SK-N-SH (cell line): Measurements from ENCODE around the gene LTBR. TPM values are rescaled to one million over a fixed set of nuclear protein-coding genes. Genes with fewer than 3 reads are reported as not detected.

ENCODE experiments used
- CTCF ChIA-PET: fragments of 300-600, 350-600 bp; formaldehyde crosslinking; extraction: SDS; loops from one replicate; lab custom pipeline; 2021; lab: Yijun Ruan, JAX
- POLR2A ChIA-PET: fragments of 350-600 bp; sonication (Branson Sonifier 250); formaldehyde crosslinking; extraction: SDS; loops from one replicate; lab custom pipeline; 2020; ENCODE audit warnings: antibody characterized with exemption, inconsistent platforms; lab: Yijun Ruan, JAX
- DNase-seq: peaks from one replicate; pipeline ENCODE4 v3.0.0; 2012
- H2AFZ ChIP-seq: fragments of 200-600 bp; sonication (generic); 2 replicates; pipeline ENCODE4 v1.8.1; 2016; ENCODE audit warnings: antibody characterized with exemption, mild to moderate bottlenecking, low read depth
- H3F3A ChIP-seq: fragments of 200-600 bp; sonication (generic); replicated peaks from 2 replicates; pipeline ENCODE3; 2016; ENCODE audit warnings: antibody characterized with exemption, mild to moderate bottlenecking; ENCODE audit not compliant: insufficient read depth
- H3K27ac ChIP-seq, 2 experiments: fragments of 200-500 bp in 1 of 2; fragments of 200-600 bp in 1 of 2; sonication (Bioruptor generic) in 1 of 2; sonication (generic), shearing (Covaris generic) in 1 of 2; 2 replicates each; pipeline versions ENCODE4 v1.5.1 to v1.6.1; 2014 to 2016; ENCODE audit warnings: low read depth in 2 of 2, inconsistent platforms in 1 of 2, low read length in 1 of 2, mild to moderate bottlenecking in 1 of 2, mixed read lengths in 1 of 2
- H3K27me3 ChIP-seq: fragments of 200-600 bp; sonication (generic), shearing (Covaris generic); 2 replicates; pipeline ENCODE4 v1.6.1; 2016; ENCODE audit warnings: mixed run types; ENCODE audit not compliant: insufficient read depth
- H3K36me3 ChIP-seq, 2 experiments: fragments of 200-500 bp in 1 of 2; fragments of 200-600 bp in 1 of 2; sonication (Bioruptor generic) in 1 of 2; sonication (generic) in 1 of 2; replicated peaks in 1 of 2; 2 replicates each; pipeline versions ENCODE3 to v1.5.1; 2014 to 2016; ENCODE audit warnings: low read length in 1 of 2, mild to moderate bottlenecking in 1 of 2; ENCODE audit not compliant: insufficient read depth in 2 of 2, control insufficient read depth in 1 of 2
- H3K4me1 ChIP-seq, 2 experiments: fragments of 200-500 bp in 1 of 2; fragments of 200-600 bp in 1 of 2; sonication (Bioruptor generic) in 1 of 2; sonication (generic), shearing (Covaris generic) in 1 of 2; 2 replicates each; pipeline versions ENCODE4 v1.5.1 to v1.6.1; 2014 to 2016; ENCODE audit warnings: low read depth in 1 of 2, low read length in 1 of 2, mixed run types in 1 of 2; ENCODE audit not compliant: insufficient read depth in 2 of 2, control insufficient read depth in 1 of 2
- H3K4me2 ChIP-seq: fragments of 200-600 bp; sonication (generic), shearing (Covaris generic); 2 replicates; pipeline ENCODE4 v1.6.1; 2017; ENCODE audit warnings: mixed run types
- H3K4me3 ChIP-seq, 2 experiments: fragments of 200-500 bp in 1 of 2; fragments of 200-600 bp in 1 of 2; sonication (Bioruptor generic) in 1 of 2; sonication (generic), shearing (Covaris generic) in 1 of 2; 2 replicates each; pipeline versions ENCODE4 v1.5.1 to v1.8.1; 2014 to 2016; ENCODE audit warnings: low read depth in 2 of 2, inconsistent platforms in 1 of 2, low read length in 1 of 2, mild to moderate bottlenecking in 1 of 2, mixed read lengths in 1 of 2, moderate library complexity in 1 of 2
- H3K79me2 ChIP-seq: fragments of 200-600 bp; sonication (generic); 2 replicates; pipeline ENCODE4 v1.8.1; 2017; ENCODE audit warnings: mild to moderate bottlenecking; ENCODE audit not compliant: insufficient read depth
- H3K9ac ChIP-seq: fragments of 200-600 bp; sonication (generic); 2 replicates; pipeline ENCODE4 v1.6.1; 2017; ENCODE audit warnings: mixed run types
- H3K9me2 ChIP-seq: fragments of 200-600 bp; sonication (generic); 2 replicates; pipeline ENCODE4 v1.6.1; 2017; ENCODE audit warnings: mixed run types
- H3K9me3 ChIP-seq: fragments of 200-600 bp; sonication (generic); 2 replicates; pipeline ENCODE4 v1.6.1; 2017; ENCODE audit warnings: mixed run types, mild to moderate bottlenecking, moderate library complexity
- H4K20me1 ChIP-seq: fragments of 200-600 bp; sonication (generic); 2 replicates; pipeline ENCODE4 v1.6.1; 2017; ENCODE audit warnings: mild to moderate bottlenecking, mixed run types; ENCODE audit not compliant: insufficient read depth
- ELF1 ChIP-seq: IDR thresholded peaks from 2 replicates; pipeline ENCODE4 v1.4.0; 2012
- EZH2phosphoT487 ChIP-seq: fragments of 200-600 bp; sonication (generic); IDR thresholded peaks from 2 replicates; pipeline ENCODE4 v1.6.1; 2017; ENCODE audit warnings: low read depth, mixed run types, mild to moderate bottlenecking, antibody characterized with exemption, moderate library complexity, borderline replicate concordance
- FOSL2 ChIP-seq: IDR thresholded peaks from 2 replicates; pipeline ENCODE4 v1.4.0; 2012; ENCODE audit warnings: low read depth, mild to moderate bottlenecking, moderate library complexity, borderline replicate concordance
- FOXJ3 ChIP-seq: sonication (generic); formaldehyde crosslinking; IDR thresholded peaks from 2 replicates; pipeline ENCODE4 v1.5.1; 2020; ENCODE audit warnings: mild to moderate bottlenecking, missing genetic modification reagents
- GABPA ChIP-seq: IDR thresholded peaks from 2 replicates; pipeline ENCODE4 v1.4.0; 2012; ENCODE audit warnings: low read depth, mild to moderate bottlenecking
- GATA2 ChIP-seq: sonication (generic); formaldehyde crosslinking; IDR thresholded peaks from 2 replicates; pipeline ENCODE4 v1.5.0; 2020; ENCODE audit warnings: mild to moderate bottlenecking, missing genetic modification reagents
- MXI1 ChIP-seq: IDR thresholded peaks from 2 replicates; pipeline ENCODE4 v1.6.1; 2012; ENCODE audit warnings: mild to moderate bottlenecking, low read depth, low read length, improper control_type of control experiment
- POLR2AphosphoS5 ChIP-seq: IDR thresholded peaks from 2 replicates; pipeline ENCODE4 v1.6.1; 2012; ENCODE audit warnings: low read depth, low read length
- RAD21 ChIP-seq: IDR thresholded peaks from 2 replicates; pipeline ENCODE4 v1.6.1; 2012; ENCODE audit warnings: mild to moderate bottlenecking, low read length
- RCOR1 ChIP-seq: fragments of 150-350 bp; IDR thresholded peaks from 2 replicates; pipeline ENCODE4 v1.6.1; 2017; ENCODE audit warnings: antibody characterized with exemption, low read length
- SMC3 ChIP-seq: IDR thresholded peaks from 2 replicates; pipeline ENCODE4 v1.6.1; 2012; ENCODE audit warnings: low read depth, low read length, improper control_type of control experiment
- TAF1 ChIP-seq: IDR thresholded peaks from 2 replicates; pipeline ENCODE4 v1.6.1; 2012; ENCODE audit warnings: low read depth, mild to moderate bottlenecking, low read length, moderate library complexity, borderline replicate concordance
- YY1 ChIP-seq: IDR thresholded peaks from 2 replicates; pipeline ENCODE4 v1.4.0; 2012; ENCODE audit warnings: low read depth, mild to moderate bottlenecking
- WGBS: methylation state at CpG from one replicate; pipeline ENCODE4 v1.1.6; 2017; ENCODE audit warnings: low lambda C conversion rate; 5-methylcytosine and 5-hydroxymethylcytosine counted together
- polyA plus RNA-seq, 3 experiments: library from polyadenylated mRNA; depleted of rRNA; stranded (reverse); fragments of >200 nt; gene quantifications; 2 replicates each; pipeline ENCODE4 v1.2.3, GENCODE V29; 2012
- TF ChIP-seq, protein P1 (sequence below): fragments of 200-600 bp; sonication (generic); IDR thresholded peaks from 2 replicates; pipeline ENCODE4 v1.6.1; 2017; ENCODE audit warnings: antibody characterized with exemption, mild to moderate bottlenecking, moderate library complexity
- TF ChIP-seq, protein P2 (sequence below): IDR thresholded peaks from 2 replicates; pipeline ENCODE4; 2012
- TF ChIP-seq, protein P3 (sequence below): IDR thresholded peaks from 2 replicates; pipeline ENCODE4 v1.4.0; 2012; ENCODE audit warnings: low read depth
- TF ChIP-seq, protein P4 (sequence below): IDR thresholded peaks from 2 replicates; pipeline ENCODE4 v1.6.1; 2012; ENCODE audit warnings: mild to moderate bottlenecking, low read depth, low read length, moderate library complexity
- TF ChIP-seq, protein P5 (sequence below): fragments of 150-350 bp; IDR thresholded peaks from 2 replicates; pipeline ENCODE4 v1.6.1; 2017; ENCODE audit warnings: antibody characterized with exemption, low read length, low read depth, borderline replicate concordance

The LTBR gene
- polyA plus RNA-seq, 1 of the 3 experiments (the other 2 are of a cell fraction) = 0.12 TPM

DNA sequence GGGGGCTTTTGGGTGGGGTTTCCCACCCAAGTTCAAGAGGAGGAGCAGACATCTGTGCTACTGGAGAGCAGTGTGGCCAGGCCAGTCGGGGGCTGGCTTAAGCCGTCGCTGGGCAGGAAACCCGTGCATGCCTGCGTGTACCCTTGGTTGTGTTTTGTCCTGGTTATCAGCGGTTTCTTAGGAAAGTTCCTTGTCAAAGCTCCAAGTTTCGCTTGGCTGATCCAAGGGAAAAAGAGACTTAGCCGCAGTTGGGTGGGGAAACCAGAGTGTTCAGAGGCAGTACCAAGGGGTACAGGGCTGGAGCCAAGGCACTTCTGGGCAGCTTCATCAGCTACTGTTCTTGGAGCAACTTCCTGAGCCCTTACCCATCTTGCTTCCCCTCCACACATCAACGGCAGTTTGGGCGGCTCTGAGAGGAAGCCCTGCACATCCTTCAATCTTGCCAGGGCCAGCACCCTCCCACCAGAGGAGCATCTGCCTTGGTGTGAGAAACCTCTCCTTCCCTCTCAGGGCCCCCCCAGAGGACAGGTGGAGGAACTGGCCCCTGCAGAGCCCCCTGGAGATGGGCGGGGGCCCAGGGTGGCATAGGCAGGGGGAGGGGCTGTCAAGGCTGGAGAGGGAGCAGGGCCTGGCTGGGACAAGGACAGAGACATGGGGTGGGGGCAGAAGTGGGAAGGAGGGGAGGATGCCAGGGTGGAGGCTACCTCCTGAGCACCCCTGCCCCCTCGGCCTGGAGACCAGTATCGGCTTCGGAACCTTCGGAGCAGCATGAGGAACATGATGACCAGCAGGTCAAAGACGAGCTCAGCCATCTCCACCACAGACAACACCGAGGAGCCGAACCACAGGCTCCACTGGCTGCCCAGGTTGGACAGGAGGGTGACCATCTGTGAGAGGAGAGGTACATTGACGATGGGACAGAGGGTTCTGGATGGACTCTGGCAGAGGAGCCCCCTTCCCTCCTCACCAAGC lies 36.3 kb upstream of the LTBR start:
- no peaks in the 10 kb centered on the region for H3K27me3 ChIP-seq
- POLR2A ChIA-PET = no interaction called here
- no peaks in the 10 kb centered on the region for H3F3A ChIP-seq
- CTCF ChIA-PET = no interaction called here
- TF ChIP-seq MXI1 (no peak), FOXJ3 (CRISPR knock-in tag) (no peak), ELF1 (no peak), GABPA (no peak), RCOR1 (no peak), EZH2phosphoT487 (no peak), GATA2 (no peak), RAD21 (no peak), FOSL2 (no peak), YY1 (no peak), POLR2AphosphoS5 (no peak), SMC3 (no peak), TAF1 (no peak)
- TF ChIP-seq, protein P1, sequence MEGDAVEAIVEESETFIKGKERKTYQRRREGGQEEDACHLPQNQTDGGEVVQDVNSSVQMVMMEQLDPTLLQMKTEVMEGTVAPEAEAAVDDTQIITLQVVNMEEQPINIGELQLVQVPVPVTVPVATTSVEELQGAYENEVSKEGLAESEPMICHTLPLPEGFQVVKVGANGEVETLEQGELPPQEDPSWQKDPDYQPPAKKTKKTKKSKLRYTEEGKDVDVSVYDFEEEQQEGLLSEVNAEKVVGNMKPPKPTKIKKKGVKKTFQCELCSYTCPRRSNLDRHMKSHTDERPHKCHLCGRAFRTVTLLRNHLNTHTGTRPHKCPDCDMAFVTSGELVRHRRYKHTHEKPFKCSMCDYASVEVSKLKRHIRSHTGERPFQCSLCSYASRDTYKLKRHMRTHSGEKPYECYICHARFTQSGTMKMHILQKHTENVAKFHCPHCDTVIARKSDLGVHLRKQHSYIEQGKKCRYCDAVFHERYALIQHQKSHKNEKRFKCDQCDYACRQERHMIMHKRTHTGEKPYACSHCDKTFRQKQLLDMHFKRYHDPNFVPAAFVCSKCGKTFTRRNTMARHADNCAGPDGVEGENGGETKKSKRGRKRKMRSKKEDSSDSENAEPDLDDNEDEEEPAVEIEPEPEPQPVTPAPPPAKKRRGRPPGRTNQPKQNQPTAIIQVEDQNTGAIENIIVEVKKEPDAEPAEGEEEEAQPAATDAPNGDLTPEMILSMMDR = no peak
- TF ChIP-seq, protein P2, sequence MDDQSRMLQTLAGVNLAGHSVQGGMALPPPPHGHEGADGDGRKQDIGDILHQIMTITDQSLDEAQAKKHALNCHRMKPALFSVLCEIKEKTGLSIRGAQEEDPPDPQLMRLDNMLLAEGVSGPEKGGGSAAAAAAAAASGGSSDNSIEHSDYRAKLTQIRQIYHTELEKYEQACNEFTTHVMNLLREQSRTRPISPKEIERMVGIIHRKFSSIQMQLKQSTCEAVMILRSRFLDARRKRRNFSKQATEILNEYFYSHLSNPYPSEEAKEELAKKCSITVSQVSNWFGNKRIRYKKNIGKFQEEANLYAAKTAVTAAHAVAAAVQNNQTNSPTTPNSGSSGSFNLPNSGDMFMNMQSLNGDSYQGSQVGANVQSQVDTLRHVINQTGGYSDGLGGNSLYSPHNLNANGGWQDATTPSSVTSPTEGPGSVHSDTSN = no peak
- TF ChIP-seq, protein P3, sequence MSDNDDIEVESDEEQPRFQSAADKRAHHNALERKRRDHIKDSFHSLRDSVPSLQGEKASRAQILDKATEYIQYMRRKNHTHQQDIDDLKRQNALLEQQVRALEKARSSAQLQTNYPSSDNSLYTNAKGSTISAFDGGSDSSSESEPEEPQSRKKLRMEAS = no peak
- TF ChIP-seq, protein P4, sequence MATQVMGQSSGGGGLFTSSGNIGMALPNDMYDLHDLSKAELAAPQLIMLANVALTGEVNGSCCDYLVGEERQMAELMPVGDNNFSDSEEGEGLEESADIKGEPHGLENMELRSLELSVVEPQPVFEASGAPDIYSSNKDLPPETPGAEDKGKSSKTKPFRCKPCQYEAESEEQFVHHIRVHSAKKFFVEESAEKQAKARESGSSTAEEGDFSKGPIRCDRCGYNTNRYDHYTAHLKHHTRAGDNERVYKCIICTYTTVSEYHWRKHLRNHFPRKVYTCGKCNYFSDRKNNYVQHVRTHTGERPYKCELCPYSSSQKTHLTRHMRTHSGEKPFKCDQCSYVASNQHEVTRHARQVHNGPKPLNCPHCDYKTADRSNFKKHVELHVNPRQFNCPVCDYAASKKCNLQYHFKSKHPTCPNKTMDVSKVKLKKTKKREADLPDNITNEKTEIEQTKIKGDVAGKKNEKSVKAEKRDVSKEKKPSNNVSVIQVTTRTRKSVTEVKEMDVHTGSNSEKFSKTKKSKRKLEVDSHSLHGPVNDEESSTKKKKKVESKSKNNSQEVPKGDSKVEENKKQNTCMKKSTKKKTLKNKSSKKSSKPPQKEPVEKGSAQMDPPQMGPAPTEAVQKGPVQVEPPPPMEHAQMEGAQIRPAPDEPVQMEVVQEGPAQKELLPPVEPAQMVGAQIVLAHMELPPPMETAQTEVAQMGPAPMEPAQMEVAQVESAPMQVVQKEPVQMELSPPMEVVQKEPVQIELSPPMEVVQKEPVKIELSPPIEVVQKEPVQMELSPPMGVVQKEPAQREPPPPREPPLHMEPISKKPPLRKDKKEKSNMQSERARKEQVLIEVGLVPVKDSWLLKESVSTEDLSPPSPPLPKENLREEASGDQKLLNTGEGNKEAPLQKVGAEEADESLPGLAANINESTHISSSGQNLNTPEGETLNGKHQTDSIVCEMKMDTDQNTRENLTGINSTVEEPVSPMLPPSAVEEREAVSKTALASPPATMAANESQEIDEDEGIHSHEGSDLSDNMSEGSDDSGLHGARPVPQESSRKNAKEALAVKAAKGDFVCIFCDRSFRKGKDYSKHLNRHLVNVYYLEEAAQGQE = no peak
- TF ChIP-seq, protein P5, sequence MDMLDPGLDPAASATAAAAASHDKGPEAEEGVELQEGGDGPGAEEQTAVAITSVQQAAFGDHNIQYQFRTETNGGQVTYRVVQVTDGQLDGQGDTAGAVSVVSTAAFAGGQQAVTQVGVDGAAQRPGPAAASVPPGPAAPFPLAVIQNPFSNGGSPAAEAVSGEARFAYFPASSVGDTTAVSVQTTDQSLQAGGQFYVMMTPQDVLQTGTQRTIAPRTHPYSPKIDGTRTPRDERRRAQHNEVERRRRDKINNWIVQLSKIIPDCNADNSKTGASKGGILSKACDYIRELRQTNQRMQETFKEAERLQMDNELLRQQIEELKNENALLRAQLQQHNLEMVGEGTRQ = no peak
- DNase-seq = no peak
- no peak overlapping the region for H3K9ac ChIP-seq
- H3K4me1 ChIP-seq = peaks cover 2 to 9% of the 10 kb centered on the region in 2 experiments; a peak in 3 of 4 replicates
- peaks cover 1% of the 10 kb centered on the region; the same call in 1 of the 2 replicates for H3K79me2 ChIP-seq
- H4K20me1 ChIP-seq = no peaks in the 10 kb centered on the region
- H3K9me3 ChIP-seq = no peaks in the 10 kb centered on the region
- H3K4me3 ChIP-seq = no peak overlapping the region
- H3K36me3 ChIP-seq = no peaks in the 10 kb centered on the region
- H3K9me2 ChIP-seq = no peaks in the 10 kb centered on the region
- H3K4me2 ChIP-seq = no peak overlapping the region
- H2AFZ ChIP-seq = no peak overlapping the region
- no peak overlapping the region for H3K27ac ChIP-seq
- WGBS = 87% methylated on average over 19 of the region's 19 CpGs
